Activated naive CD4-positive, alpha-beta T cell treated with anti-CD3 and anti-CD28 coated beads, Interleukin-2, amount 10 ng/mL, durations not matched to agents 7 days and 5 days (primary cell): ENCODE results near the gene CHRNA4.
"Not testable (repeated sequence)": the region's sequence is repeated elsewhere in the genome, so short reads cannot be mapped to it uniquely, and the experiment has no call there.

Experiments
- CTCF ChIA-PET: fragments of 350-600 bp; sonication (Branson Sonifier 250); formaldehyde crosslinking; loops from one replicate; lab custom pipeline; 2021; ENCODE audit warnings: antibody characterized with exemption; lab: Charles Lee
- DNase-seq: peaks from one replicate; pipeline ENCODE4 v3.0.0-alpha.2; 2020
- H3K27ac Mint-ChIP-seq: one replicate; pipeline ENCODE4 v1.8.0; 2021; ENCODE audit warnings: mild to moderate bottlenecking, moderate library complexity, mixed read lengths
- H3K27me3 Mint-ChIP-seq: one replicate; pipeline ENCODE4 v1.8.0; 2021; ENCODE audit warnings: mild to moderate bottlenecking, mixed read lengths
- H3K36me3 Mint-ChIP-seq: one replicate; pipeline ENCODE4 v1.8.0; 2021; ENCODE audit warnings: mixed read lengths
- H3K4me1 Mint-ChIP-seq: one replicate; pipeline ENCODE4 v1.8.0; 2021; ENCODE audit warnings: mixed read lengths
- H3K4me3 Mint-ChIP-seq: one replicate; pipeline ENCODE4 v1.8.0; 2021; ENCODE audit warnings: mild to moderate bottlenecking, moderate library complexity, mixed read lengths
- H3K9me3 Mint-ChIP-seq: one replicate; pipeline ENCODE4 v1.8.0; 2021; ENCODE audit warnings: mixed read lengths

The CHRNA4 gene

GRCh38 chr20:63387917-63388316 is 26.8 kb upstream of the CHRNA4 start:
- DNase-seq, result no peak
- Mint-ChIP-seq H3K36me3 (peaks cover 3% of the 10 kb centered on the region), H3K4me1 (no peaks in the 10 kb centered on the region), H3K9me3 (peaks cover 33% of the 10 kb centered on the region), H3K27ac (no peak overlapping the region), H3K27me3 (no peaks in the 10 kb centered on the region), H3K4me3 (no peak overlapping the region)
- CTCF ChIA-PET, result no interaction called here

- no peak overlapping the region for H3K27ac Mint-ChIP-seq
- no peak overlapping the region for H3K4me3 Mint-ChIP-seq
- CTCF ChIA-PET, result no interaction called here
- no peaks in the 10 kb centered on the region for H3K4me1 Mint-ChIP-seq
- H3K9me3 Mint-ChIP-seq, result peaks cover 33% of the 10 kb centered on the region
- H3K36me3 Mint-ChIP-seq, result peaks cover 3% of the 10 kb centered on the region
- H3K27me3 Mint-ChIP-seq, result no peaks in the 10 kb centered on the region
- DNase-seq, result no peak
Observed at GRCh38 chr20:63387393-63387792, 26.2 kb upstream of the CHRNA4 start.

- no peaks in the 10 kb centered on the region for H3K4me1 Mint-ChIP-seq
- CTCF ChIA-PET, result no interaction called here
- no peak for DNase-seq
- peaks cover 33% of the 10 kb centered on the region for H3K9me3 Mint-ChIP-seq
- no peaks in the 10 kb centered on the region for H3K27me3 Mint-ChIP-seq
- no peak overlapping the region for H3K4me3 Mint-ChIP-seq
- peaks cover 3% of the 10 kb centered on the region for H3K36me3 Mint-ChIP-seq
- H3K27ac Mint-ChIP-seq, result no peak overlapping the region
Observed at GRCh38 chr20:63386491-63386890, 25.3 kb upstream of the CHRNA4 start.

- H3K27me3 Mint-ChIP-seq, result peaks cover 4% of the 10 kb centered on the region
- H3K36me3 Mint-ChIP-seq, result peaks cover 3% of the 10 kb centered on the region
- DNase-seq, result no peak
- no peaks in the 10 kb centered on the region for H3K4me1 Mint-ChIP-seq
- H3K4me3 Mint-ChIP-seq, result no peak overlapping the region
- peaks cover 33% of the 10 kb centered on the region for H3K9me3 Mint-ChIP-seq
- H3K27ac Mint-ChIP-seq, result no peak overlapping the region
- CTCF ChIA-PET, result no interaction called here
Observed at GRCh38 chr20:63385819-63386218, 24.7 kb upstream of the CHRNA4 start.

GRCh38 chr20:63384336-63384735 is 23.2 kb upstream of the CHRNA4 start:
- CTCF ChIA-PET, result interaction anchor here (1.0 to 4.6 kb wide), 2 partner anchors 75 to 161 kb away, joined by 3 to 34 read pairs; no protein-coding TSS in a partner anchor
- no peak overlapping the region for H3K27ac Mint-ChIP-seq
- peaks cover 3% of the 10 kb centered on the region for H3K36me3 Mint-ChIP-seq
- H3K9me3 Mint-ChIP-seq, result peaks cover 33% of the 10 kb centered on the region
- H3K27me3 Mint-ChIP-seq, result peaks cover 6% of the 10 kb centered on the region
- DNase-seq, result no peak
- no peaks in the 10 kb centered on the region for H3K4me1 Mint-ChIP-seq
- H3K4me3 Mint-ChIP-seq, result no peak overlapping the region

GRCh38 chr20:63383556-63383955 is 22.4 kb upstream of the CHRNA4 start:
- DNase-seq, result no peak
- H3K4me1 Mint-ChIP-seq, result no peaks in the 10 kb centered on the region
- CTCF ChIA-PET, result interaction anchor here (4.6 kb wide), 1 partner anchor 74 kb away, joined by 34 read pairs; no protein-coding TSS in a partner anchor
- H3K9me3 Mint-ChIP-seq, result peaks cover 33% of the 10 kb centered on the region
- no peak overlapping the region for H3K4me3 Mint-ChIP-seq
- H3K27ac Mint-ChIP-seq, result peak overlapping the region; percentile 62
- peaks cover 3% of the 10 kb centered on the region for H3K36me3 Mint-ChIP-seq
- H3K27me3 Mint-ChIP-seq, result peaks cover 14% of the 10 kb centered on the region

GRCh38 chr20:63382551-63383300 is 21.6 kb upstream of the CHRNA4 start:
- Mint-ChIP-seq H3K4me1 (no peaks in the 10 kb centered on the region), H3K9me3 (peaks cover 28% of the 10 kb centered on the region), H3K27ac (no peak overlapping the region), H3K4me3 (no peak overlapping the region), H3K27me3 (peaks cover 22% of the 10 kb centered on the region), H3K36me3 (peaks cover 3% of the 10 kb centered on the region)
- no peak for DNase-seq
- CTCF ChIA-PET, result interaction anchor here (0.8 to 4.6 kb wide), 5 partner anchors 11 to 165 kb away, joined by 3 to 34 read pairs (median 4); no protein-coding TSS in a partner anchor

GRCh38 chr20:63381781-63382431 is 20.8 kb upstream of the CHRNA4 start:
- peaks cover 29% of the 10 kb centered on the region for H3K27me3 Mint-ChIP-seq

GRCh38 chr20:63380346-63380870 is 19.3 kb upstream of the CHRNA4 start:
- Mint-ChIP-seq H3K4me3 (no peak overlapping the region), H3K27me3 (peaks cover 35% of the 10 kb centered on the region), H3K36me3 (no peaks in the 10 kb centered on the region), H3K4me1 (no peaks in the 10 kb centered on the region), H3K27ac (no peak overlapping the region), H3K9me3 (peaks cover 6% of the 10 kb centered on the region)
- no peak for DNase-seq
- CTCF ChIA-PET, result interaction anchor here (1.2 to 4.6 kb wide), 3 partner anchors 71 to 157 kb away, joined by 3 to 34 read pairs (median 16); no protein-coding TSS in a partner anchor

More at GRCh38 chr20:63381781-63382431, 20.8 kb upstream of the CHRNA4 start:
- Mint-ChIP-seq H3K36me3 (peaks cover 3% of the 10 kb centered on the region), H3K4me1 (no peaks in the 10 kb centered on the region), H3K27ac (no peak overlapping the region), H3K9me3 (peaks cover 20% of the 10 kb centered on the region), H3K4me3 (no peak overlapping the region)
- CTCF ChIA-PET, result interaction anchor here (0.6 to 4.6 kb wide), 9 partner anchors 12 to 254 kb away, joined by 3 to 34 read pairs (median 3); no protein-coding TSS in a partner anchor
- DNase-seq, result peak; percentile 47

GRCh38 chr20:63379872-63380271 is 18.7 kb upstream of the CHRNA4 start:
- H3K27me3 Mint-ChIP-seq, result peaks cover 35% of the 10 kb centered on the region
- not testable (repeated sequence) for H3K4me1 Mint-ChIP-seq, DNase-seq, H3K9me3 Mint-ChIP-seq, H3K36me3 Mint-ChIP-seq, H3K4me3 Mint-ChIP-seq, H3K27ac Mint-ChIP-seq
- CTCF ChIA-PET, result interaction anchor here (2.0 to 4.6 kb wide), 2 partner anchors 71 to 157 kb away, joined by 16 to 34 read pairs; no protein-coding TSS in a partner anchor

GRCh38 chr20:63379296-63379695 is 18.1 kb upstream of the CHRNA4 start:
- no peaks in the 10 kb centered on the region for H3K9me3 Mint-ChIP-seq
- H3K4me1 Mint-ChIP-seq, result no peaks in the 10 kb centered on the region
- CTCF ChIA-PET, result interaction anchor here (2.7 kb wide), 1 partner anchor 156 kb away, joined by 11 read pairs; no protein-coding TSS in a partner anchor
- DNase-seq, result no peak
- peak overlapping the region; percentile 33 for H3K27ac Mint-ChIP-seq
- no peaks in the 10 kb centered on the region for H3K36me3 Mint-ChIP-seq
- peaks cover 35% of the 10 kb centered on the region for H3K27me3 Mint-ChIP-seq
- no peak overlapping the region for H3K4me3 Mint-ChIP-seq

GRCh38 chr20:63378626-63379025 is 17.5 kb upstream of the CHRNA4 start:
- DNase-seq, result no peak
- no peaks in the 10 kb centered on the region for H3K4me1 Mint-ChIP-seq
- no peaks in the 10 kb centered on the region for H3K36me3 Mint-ChIP-seq
- no peaks in the 10 kb centered on the region for H3K9me3 Mint-ChIP-seq
- CTCF ChIA-PET, result interaction anchor here (1.4 to 2.7 kb wide), 2 partner anchors 70 to 156 kb away, joined by 4 to 11 read pairs; no protein-coding TSS in a partner anchor
- no peak overlapping the region for H3K4me3 Mint-ChIP-seq
- H3K27ac Mint-ChIP-seq, result no peak overlapping the region
- peaks cover 35% of the 10 kb centered on the region for H3K27me3 Mint-ChIP-seq

- H3K27me3 Mint-ChIP-seq, result peaks cover 41% of the 10 kb centered on the region
- no peak for DNase-seq
- CTCF ChIA-PET, result interaction anchor here (1.3 to 2.7 kb wide), 3 partner anchors 68 to 155 kb away, joined by 4 to 11 read pairs (median 8); no protein-coding TSS in a partner anchor
- H3K27ac Mint-ChIP-seq, result no peak overlapping the region
- no peaks in the 10 kb centered on the region for H3K36me3 Mint-ChIP-seq
- H3K4me3 Mint-ChIP-seq, result no peak overlapping the region
- H3K4me1 Mint-ChIP-seq, result no peaks in the 10 kb centered on the region
- no peaks in the 10 kb centered on the region for H3K9me3 Mint-ChIP-seq
Observed at GRCh38 chr20:63377951-63378381, 16.8 kb upstream of the CHRNA4 start.
